GM10248 (cell line): Measurements from ENCODE around the gene ECHDC3.

ENCODE experiments used
- CTCF ChIA-PET: fragments of 300-600 bp; sonication (Branson Sonifier 250); formaldehyde crosslinking; extraction: SDS; loops from one replicate; lab custom pipeline; 2021; ENCODE audit warnings: antibody characterized with exemption; lab: Yijun Ruan, JAX
- POLR2A ChIA-PET: fragments of 350-650 bp; sonication (Branson Sonifier 250); formaldehyde crosslinking; extraction: SDS; loops from one replicate; lab custom pipeline; 2020; ENCODE audit warnings: antibody characterized with exemption; lab: Yijun Ruan, JAX
- DNase-seq: peaks from one replicate; pipeline ENCODE4 v3.0.0; 2012; ENCODE audit errors: extremely low spot score
- TF ChIP-seq, protein P1 (sequence below): IDR thresholded peaks from 2 replicates; pipeline ENCODE4 v1.5.1; 2012; ENCODE audit warnings: mild to moderate bottlenecking, low read depth; ENCODE audit errors: extremely low read depth, missing control alignments, control extremely low read depth

Gene ECHDC3

GRCh38 chr10:11742009-11742778 is at the start of gene ECHDC3:
ECHDC3 (plus strand) TSS chr10:11742382; CDS start chr10:11742577, 195 bp downstream.
- ChIA-PET POLR2A (no interaction called here), CTCF (interaction anchor here (1.5 to 5.4 kb wide), 2 partner anchors 16 to 227 kb away, joined by 6 to 19 read pairs; no protein-coding TSS in a partner anchor)

DNA sequence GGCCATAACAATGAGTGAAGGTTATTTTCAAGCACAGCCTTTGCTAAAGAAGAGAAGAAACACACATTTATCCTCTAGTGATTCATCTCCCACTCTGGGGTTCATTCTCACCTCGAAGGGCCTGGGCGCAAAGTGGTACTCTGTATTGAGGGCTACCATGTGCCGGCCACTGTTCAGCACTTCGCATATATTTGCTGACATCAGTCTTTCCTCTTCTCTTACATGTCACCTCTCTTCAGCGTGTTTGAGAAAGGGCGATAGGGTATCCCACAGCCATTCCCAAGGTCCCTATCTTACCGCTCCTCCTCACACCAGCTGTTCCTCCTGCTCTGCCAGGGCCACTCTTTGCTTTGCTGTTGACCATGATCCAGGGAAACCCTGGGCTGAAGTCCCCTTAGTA is 48.8 kb upstream of the ECHDC3 start:
- TF ChIP-seq, protein P1, sequence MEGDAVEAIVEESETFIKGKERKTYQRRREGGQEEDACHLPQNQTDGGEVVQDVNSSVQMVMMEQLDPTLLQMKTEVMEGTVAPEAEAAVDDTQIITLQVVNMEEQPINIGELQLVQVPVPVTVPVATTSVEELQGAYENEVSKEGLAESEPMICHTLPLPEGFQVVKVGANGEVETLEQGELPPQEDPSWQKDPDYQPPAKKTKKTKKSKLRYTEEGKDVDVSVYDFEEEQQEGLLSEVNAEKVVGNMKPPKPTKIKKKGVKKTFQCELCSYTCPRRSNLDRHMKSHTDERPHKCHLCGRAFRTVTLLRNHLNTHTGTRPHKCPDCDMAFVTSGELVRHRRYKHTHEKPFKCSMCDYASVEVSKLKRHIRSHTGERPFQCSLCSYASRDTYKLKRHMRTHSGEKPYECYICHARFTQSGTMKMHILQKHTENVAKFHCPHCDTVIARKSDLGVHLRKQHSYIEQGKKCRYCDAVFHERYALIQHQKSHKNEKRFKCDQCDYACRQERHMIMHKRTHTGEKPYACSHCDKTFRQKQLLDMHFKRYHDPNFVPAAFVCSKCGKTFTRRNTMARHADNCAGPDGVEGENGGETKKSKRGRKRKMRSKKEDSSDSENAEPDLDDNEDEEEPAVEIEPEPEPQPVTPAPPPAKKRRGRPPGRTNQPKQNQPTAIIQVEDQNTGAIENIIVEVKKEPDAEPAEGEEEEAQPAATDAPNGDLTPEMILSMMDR: no peak
- CTCF ChIA-PET: interaction anchor here (1.5 kb wide), 1 partner anchor 65 kb away, joined by 4 read pairs; no protein-coding TSS in a partner anchor
- POLR2A ChIA-PET: no interaction called here
- no peak for DNase-seq

More at GRCh38 chr10:11742009-11742778, at the start of gene ECHDC3:
- TF ChIP-seq, protein P1: no peak
- peak; percentile 92 for DNase-seq

- TF ChIP-seq, protein P1: no peak
- ChIA-PET POLR2A (no interaction called here), CTCF (interaction anchor here (0.8 to 1.0 kb wide), 2 partner anchors 10 to 13 kb away, joined by 3 read pairs; no protein-coding TSS in a partner anchor)
- no peak for DNase-seq
Observed at GRCh38 chr10:11695779-11696178, 46.4 kb upstream of the ECHDC3 start.

DNA sequence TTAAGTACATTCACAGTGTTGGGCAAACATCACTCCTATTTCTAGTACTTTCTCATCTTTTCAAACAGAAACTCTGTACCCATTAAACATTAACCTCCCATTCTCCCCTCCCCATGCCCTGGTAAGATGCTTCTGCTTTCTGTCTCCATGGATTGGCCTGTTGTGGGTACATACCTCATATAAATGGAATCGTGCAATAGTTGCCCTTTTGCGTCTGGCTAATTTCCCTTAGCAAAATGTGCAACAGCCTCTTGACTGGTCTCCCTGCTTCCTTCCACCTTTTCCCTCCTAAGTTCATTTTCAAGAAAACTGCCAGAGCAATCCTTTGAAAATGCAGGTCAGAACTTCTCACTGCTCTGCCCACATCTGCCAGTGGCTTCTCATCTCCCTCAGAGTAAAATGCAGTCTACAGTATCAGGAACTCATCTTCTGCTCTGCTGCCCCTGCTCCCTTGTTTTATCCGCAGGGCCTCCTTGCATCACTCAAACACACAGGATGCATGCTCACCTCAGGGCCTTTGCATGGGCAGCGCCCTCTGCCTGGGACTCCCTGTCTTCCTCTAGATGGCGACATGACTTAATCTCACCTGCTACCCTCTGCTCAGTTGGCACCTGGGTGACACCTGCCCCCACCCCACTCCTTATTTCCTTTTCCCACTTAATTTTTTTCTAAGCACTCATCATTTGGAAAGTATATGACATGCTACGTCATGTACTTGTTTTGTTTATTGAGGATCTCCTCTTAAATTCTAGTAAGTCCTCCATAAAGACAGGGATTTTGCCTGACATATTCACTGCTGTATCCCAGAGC is 44.3 kb upstream of the ECHDC3 start:
- CTCF ChIA-PET: interaction anchor here (1.0 to 1.3 kb wide), 2 partner anchors 9 to 27 kb away, joined by 3 read pairs; no protein-coding TSS in a partner anchor
- no peak for DNase-seq
- TF ChIP-seq, protein P1: peak; percentile 16
- POLR2A ChIA-PET: no interaction called here

- DNase-seq: peak; percentile 72
- ChIA-PET POLR2A (no interaction called here), CTCF (interaction anchor here (0.9 to 1.4 kb wide), 4 partner anchors 10 to 44 kb away, joined by 3 read pairs; no protein-coding TSS in a partner anchor)
Observed at GRCh38 chr10:11698691-11699549, 43.3 kb upstream of the ECHDC3 start.

More at GRCh38 chr10:11698691-11699549, 43.3 kb upstream of the ECHDC3 start:
- TF ChIP-seq, protein P1: no peak
